Mesothelial cell of epicardium (in vitro differentiated cells): ENCODE measurements around the gene OR1B1. TPM values are rescaled to one million over a fixed set of nuclear protein-coding genes. Genes with fewer than 3 reads are reported as not detected.
"Not testable (repeated sequence)": the region's sequence is repeated elsewhere in the genome, so short reads cannot be mapped to it uniquely, and the experiment has no call there.

Experiments
- DNase-seq, 2 experiments: peaks; one replicate each; pipeline ENCODE4 v3.0.0; 2021; ENCODE audit warnings: low spot score in 2 of 2; ENCODE audit not compliant: unreplicated experiment in 2 of 2
- H3K27ac Mint-ChIP-seq: 2 replicates; pipeline ENCODE4 v1.8.0; 2021; ENCODE audit warnings: mixed read lengths
- H3K27me3 Mint-ChIP-seq: 2 replicates; pipeline ENCODE4 v1.8.0; 2021; ENCODE audit warnings: low read depth, mixed read lengths
- H3K36me3 Mint-ChIP-seq: 2 replicates; pipeline ENCODE4 v1.8.0; 2021; ENCODE audit warnings: mixed read lengths
- H3K4me1 Mint-ChIP-seq: 2 replicates; pipeline ENCODE4 v1.8.0; 2021; ENCODE audit warnings: mixed read lengths
- H3K4me3 Mint-ChIP-seq: 2 replicates; pipeline ENCODE4 v1.8.0; 2021; ENCODE audit warnings: mild to moderate bottlenecking, moderate library complexity, mixed read lengths
- H3K9me3 Mint-ChIP-seq: 2 replicates; pipeline ENCODE4 v1.8.0; 2021; ENCODE audit warnings: mixed read lengths
- total RNA-seq: library from RNA; stranded (reverse); gene quantifications from 3 replicates; pipeline ENCODE4 v1.2.1, GENCODE V29; 2021
- TF ChIP-seq, protein P1 (sequence below): fragments of 200-600 bp; sonication (generic); IDR thresholded peaks from one replicate; pipeline ENCODE4 v1.5.0; 2021; ENCODE audit warnings: antibody characterized with exemption; ENCODE audit not compliant: unreplicated experiment

The OR1B1 gene
- total RNA-seq, 1 donor from 2014 or later: not detected

DNA sequence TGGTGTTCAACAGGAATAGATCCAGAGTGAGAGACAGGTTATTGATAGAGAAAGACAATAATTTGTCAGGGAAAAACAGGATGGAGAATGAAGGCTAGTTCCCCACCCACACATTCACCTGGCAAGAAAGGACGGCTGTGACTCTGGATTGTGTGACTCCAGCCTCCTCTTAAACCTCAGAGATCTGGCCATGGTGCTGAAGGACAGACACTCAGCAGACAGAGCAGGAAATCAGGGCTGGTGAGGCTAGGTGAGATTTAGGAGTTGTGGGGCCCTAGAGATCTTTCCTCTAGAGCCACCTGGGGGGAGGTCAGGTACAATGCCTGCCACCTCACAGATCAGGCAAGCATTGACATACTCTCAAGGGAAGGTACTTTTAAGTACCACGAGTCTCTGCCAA, 15.2 kb downstream of the OR1B1 start:
- no peak for DNase-seq
- Mint-ChIP-seq H3K27ac (no peak overlapping the region), H3K27me3 (no peaks in the 10 kb centered on the region), H3K36me3 (no peaks in the 10 kb centered on the region), H3K4me1 (no peaks in the 10 kb centered on the region), H3K4me3 (no peak overlapping the region), H3K9me3 (peaks cover 79% of the 10 kb centered on the region)
- TF ChIP-seq, protein P1, sequence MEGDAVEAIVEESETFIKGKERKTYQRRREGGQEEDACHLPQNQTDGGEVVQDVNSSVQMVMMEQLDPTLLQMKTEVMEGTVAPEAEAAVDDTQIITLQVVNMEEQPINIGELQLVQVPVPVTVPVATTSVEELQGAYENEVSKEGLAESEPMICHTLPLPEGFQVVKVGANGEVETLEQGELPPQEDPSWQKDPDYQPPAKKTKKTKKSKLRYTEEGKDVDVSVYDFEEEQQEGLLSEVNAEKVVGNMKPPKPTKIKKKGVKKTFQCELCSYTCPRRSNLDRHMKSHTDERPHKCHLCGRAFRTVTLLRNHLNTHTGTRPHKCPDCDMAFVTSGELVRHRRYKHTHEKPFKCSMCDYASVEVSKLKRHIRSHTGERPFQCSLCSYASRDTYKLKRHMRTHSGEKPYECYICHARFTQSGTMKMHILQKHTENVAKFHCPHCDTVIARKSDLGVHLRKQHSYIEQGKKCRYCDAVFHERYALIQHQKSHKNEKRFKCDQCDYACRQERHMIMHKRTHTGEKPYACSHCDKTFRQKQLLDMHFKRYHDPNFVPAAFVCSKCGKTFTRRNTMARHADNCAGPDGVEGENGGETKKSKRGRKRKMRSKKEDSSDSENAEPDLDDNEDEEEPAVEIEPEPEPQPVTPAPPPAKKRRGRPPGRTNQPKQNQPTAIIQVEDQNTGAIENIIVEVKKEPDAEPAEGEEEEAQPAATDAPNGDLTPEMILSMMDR: no peak

DNA sequence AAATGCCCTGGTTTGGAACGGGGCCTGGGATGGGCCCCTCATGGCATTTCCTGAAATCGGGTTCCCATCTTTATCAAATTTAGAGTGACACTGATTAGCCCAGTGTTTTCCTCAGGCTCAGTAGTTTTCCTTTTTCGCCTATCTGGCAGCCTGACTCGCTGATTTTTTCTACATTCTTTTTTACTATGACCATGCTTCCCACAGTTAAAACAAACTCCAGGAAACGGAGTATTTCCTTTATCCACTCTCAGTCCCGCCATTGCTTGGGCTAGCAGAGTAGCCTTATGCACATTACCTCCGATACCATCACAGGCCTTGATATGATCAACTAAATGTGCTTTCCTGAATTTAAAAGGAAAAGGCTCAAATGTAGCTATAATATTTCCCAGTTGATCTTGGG, 37.4 kb downstream of the OR1B1 start:
- Mint-ChIP-seq H3K27ac (no peak overlapping the region), H3K9me3 (peaks cover 73% of the 10 kb centered on the region), H3K27me3 (no peaks in the 10 kb centered on the region), H3K4me1 (no peaks in the 10 kb centered on the region), H3K36me3 (no peaks in the 10 kb centered on the region), H3K4me3 (no peak overlapping the region)
- DNase-seq: no peak
- TF ChIP-seq, protein P1: no peak

DNA sequence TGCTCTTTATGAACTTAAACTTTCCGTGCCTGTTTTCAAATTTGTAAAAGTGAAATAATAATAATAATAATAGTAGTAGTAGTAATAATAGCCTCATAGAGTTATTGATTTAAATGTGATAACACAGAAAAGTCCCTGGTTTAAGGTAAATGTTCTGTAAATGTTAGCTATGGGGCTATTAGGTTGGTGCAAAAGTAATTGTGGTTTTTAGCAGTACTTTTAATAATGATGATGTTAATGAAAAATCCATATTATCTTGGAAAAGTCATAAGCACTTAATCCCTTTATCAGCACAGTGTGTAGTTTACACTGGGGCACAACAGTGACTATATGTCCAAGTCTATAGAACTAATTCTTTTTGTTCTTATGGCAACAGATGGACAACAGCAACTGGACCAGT, 43.1 kb downstream of the OR1B1 start, which contains the start of gene OR1Q1:
Gene OR1Q1 (plus strand): TSS at position 377 of the 400 bp plus-strand sequence. CDS start 0 bp downstream, at position 377.
- H3K27me3 Mint-ChIP-seq: no peaks in the 10 kb centered on the region
- TF ChIP-seq, protein P1: no peak
- no peak within 1 kb of the TSS for H3K27ac Mint-ChIP-seq
- no peaks in the 10 kb centered on the region for H3K36me3 Mint-ChIP-seq
- no peak within 1 kb of the TSS for H3K4me3 Mint-ChIP-seq
- H3K9me3 Mint-ChIP-seq: peaks cover 63% of the 10 kb centered on the region
- DNase-seq: no peak
- no peaks in the 10 kb centered on the region for H3K4me1 Mint-ChIP-seq

DNA sequence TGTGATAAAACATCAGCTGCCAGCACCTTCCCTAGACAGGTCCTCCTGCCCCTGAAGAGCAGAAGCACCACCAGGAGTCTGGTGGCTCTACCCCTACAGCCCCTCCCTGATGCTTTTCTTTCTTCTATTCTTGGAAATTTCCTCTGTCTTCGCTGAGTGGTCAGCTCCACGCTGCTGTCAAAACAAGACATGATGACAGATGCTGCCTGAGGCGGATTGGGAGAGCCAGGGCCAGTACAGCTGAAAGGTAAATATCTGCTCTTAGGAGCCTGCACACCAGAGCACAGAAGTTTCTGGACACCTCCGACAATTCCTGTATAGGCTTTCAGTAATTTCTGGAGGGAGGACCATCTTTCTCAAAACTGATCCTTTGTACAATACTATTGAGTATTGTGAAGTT, 47.6 kb downstream of the OR1B1 start:
- H3K27me3 Mint-ChIP-seq: no peaks in the 10 kb centered on the region
- no peak overlapping the region for H3K4me3 Mint-ChIP-seq
- H3K4me1 Mint-ChIP-seq: no peaks in the 10 kb centered on the region
- no peaks in the 10 kb centered on the region for H3K36me3 Mint-ChIP-seq
- no peak for DNase-seq
- no peak overlapping the region for H3K27ac Mint-ChIP-seq
- TF ChIP-seq, protein P1: no peak
- H3K9me3 Mint-ChIP-seq: peaks cover 67% of the 10 kb centered on the region

DNA sequence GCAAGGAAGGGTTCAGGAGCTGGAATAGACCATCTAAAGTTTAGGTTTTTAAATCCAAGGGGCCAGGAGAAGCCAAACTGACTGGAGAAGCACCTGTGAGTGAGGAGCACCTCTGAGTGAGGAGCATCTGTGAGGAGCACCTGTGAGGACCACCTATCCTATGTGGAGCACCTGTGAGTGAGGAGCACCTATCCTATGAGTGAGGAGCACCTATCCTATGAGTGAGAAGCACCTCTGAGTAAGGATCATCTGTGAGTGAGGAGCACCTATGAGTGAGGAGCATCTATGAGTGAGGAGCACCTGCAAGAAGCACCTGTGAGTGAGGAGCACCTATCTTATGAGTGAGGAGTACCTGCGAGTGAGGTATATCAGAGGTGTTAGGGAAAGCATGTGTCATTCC, 50.8 kb downstream of the OR1B1 start:
- peaks cover 67% of the 10 kb centered on the region for H3K9me3 Mint-ChIP-seq
- no peaks in the 10 kb centered on the region for H3K27me3 Mint-ChIP-seq
- no peak overlapping the region for H3K4me3 Mint-ChIP-seq
- H3K4me1 Mint-ChIP-seq: no peaks in the 10 kb centered on the region
- DNase-seq: no peak
- TF ChIP-seq, protein P1: no peak
- H3K36me3 Mint-ChIP-seq: no peaks in the 10 kb centered on the region
- H3K27ac Mint-ChIP-seq: no peak overlapping the region

DNA sequence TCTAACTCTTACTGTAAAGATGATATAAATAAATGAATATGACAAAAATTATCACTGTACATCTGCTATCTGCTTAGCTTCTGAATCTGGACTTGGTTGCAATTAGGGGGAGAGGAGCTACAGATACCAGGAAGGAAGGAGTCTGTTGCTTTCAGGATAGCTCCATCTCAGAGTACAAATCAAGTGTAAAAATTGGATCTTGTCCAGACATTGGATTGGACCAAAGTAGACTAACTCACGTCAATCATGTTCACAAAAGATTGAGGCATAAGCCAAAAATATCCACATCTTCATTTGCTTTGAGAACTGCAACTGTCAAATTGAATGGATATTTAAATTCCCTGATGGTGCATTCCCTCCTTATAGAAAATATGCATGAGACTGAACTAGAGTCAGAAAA, 51.7 kb downstream of the OR1B1 start:
- TF ChIP-seq, protein P1: no peak
- H3K27ac Mint-ChIP-seq: no peak overlapping the region
- no peak overlapping the region for H3K4me3 Mint-ChIP-seq
- peaks cover 66% of the 10 kb centered on the region for H3K9me3 Mint-ChIP-seq
- DNase-seq: no peak
- no peaks in the 10 kb centered on the region for H3K36me3 Mint-ChIP-seq
- no peaks in the 10 kb centered on the region for H3K27me3 Mint-ChIP-seq
- H3K4me1 Mint-ChIP-seq: no peaks in the 10 kb centered on the region

DNA sequence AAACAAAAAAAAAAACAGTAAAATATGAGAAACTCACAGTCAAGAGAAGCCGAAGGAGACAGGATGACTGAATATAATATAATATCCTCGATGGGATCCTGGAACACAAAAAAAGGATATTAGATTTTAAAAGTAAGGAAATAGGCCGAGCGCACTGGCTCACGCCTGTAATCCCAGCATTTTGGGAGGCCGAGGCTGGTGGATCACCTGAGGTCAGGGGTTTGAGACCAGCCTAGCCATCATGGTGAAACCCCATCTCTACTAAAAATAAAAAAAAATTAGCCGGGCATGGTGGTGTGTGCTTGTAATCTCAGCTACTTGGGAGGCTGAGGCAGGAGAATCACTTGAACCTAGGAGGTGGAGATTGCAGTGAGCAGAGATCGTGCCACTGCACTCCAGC, 74.1 kb downstream of the OR1B1 start, which contains the start of gene OR1L8:
Gene OR1L8 (minus strand): TSS at position 101 of the 400 bp plus-strand sequence. CDS start 14,907 bp downstream, outside the sequence.
- peaks cover 38% of the 10 kb centered on the region for H3K9me3 Mint-ChIP-seq
- DNase-seq, H3K36me3 Mint-ChIP-seq, H3K4me1 Mint-ChIP-seq, H3K4me3 Mint-ChIP-seq, H3K27me3 Mint-ChIP-seq, H3K27ac Mint-ChIP-seq: not testable (repeated sequence)
